Breast epithelium (tissue), 4 donors: ENCODE data around the gene TCF7L1. TPM values are rescaled to one million over a fixed set of nuclear protein-coding genes. Genes with fewer than 3 reads are reported as not detected.
"Not testable (repeated sequence)": the region's sequence is repeated elsewhere in the genome, so short reads cannot be mapped to it uniquely, and the experiment has no call there.

Experiments
- DNase-seq, 2 donors: peaks; one replicate each; pipeline ENCODE4 v3.0.0-alpha.2; 2019; ENCODE audit warnings: low spot score in 2 of 2
- H3K27ac ChIP-seq, 2 donors: fragments of 200-600 bp; sonication (generic) in 1 of 2; one replicate each; pipeline ENCODE4 v1.5.1; 2016 to 2019; ENCODE audit warnings: mild to moderate bottlenecking in 1 of 2
- H3K27me3 ChIP-seq, 2 donors: fragments of 200-600 bp; sonication (generic) in 1 of 2; one replicate each; pipeline versions ENCODE4 v1.5.1 to v1.6.0; 2017 to 2019; ENCODE audit warnings: control low read depth in 1 of 2, mild to moderate bottlenecking in 1 of 2
- H3K36me3 ChIP-seq: fragments of 200-600 bp; one replicate; pipeline ENCODE4 v1.5.1; 2019
- H3K4me1 ChIP-seq, 2 donors: fragments of 200-600 bp; sonication (generic); one replicate each; pipeline ENCODE4 v1.5.1; 2016 to 2019; ENCODE audit warnings: control low read depth in 1 of 2
- H3K4me3 ChIP-seq, 3 donors: fragments of 200-600 bp; sonication (generic); 1 replicate in 2 of 3; 2 replicates in 1 of 3; pipeline ENCODE4 v1.5.1; 2016 to 2019; ENCODE audit warnings: mild to moderate bottlenecking in 3 of 3, moderate library complexity in 2 of 3
- H3K9me3 ChIP-seq, 2 donors: fragments of 200-600 bp; sonication (generic) in 1 of 2; one replicate each; pipeline ENCODE4 v1.5.1; 2016 to 2019; ENCODE audit warnings: control low read depth in 1 of 2
- CTCF ChIP-seq, 3 donors: fragments of 450-650 bp; IDR thresholded peaks; one replicate each; pipeline ENCODE4 v1.5.1; 2016 to 2017; ENCODE audit warnings: antibody characterized with exemption in 3 of 3, mild to moderate bottlenecking in 3 of 3, moderate library complexity in 3 of 3
- POLR2A ChIP-seq: fragments of 450-650 bp; IDR thresholded peaks from one replicate; pipeline ENCODE4 v1.6.1; 2016; ENCODE audit warnings: antibody characterized with exemption, mild to moderate bottlenecking, moderate library complexity
- POLR2AphosphoS5 ChIP-seq, 3 donors: sonication (generic); formaldehyde crosslinking; IDR thresholded peaks; one replicate each; pipeline ENCODE4 v1.6.1; 2017; ENCODE audit warnings: antibody characterized with exemption in 3 of 3
- intact Hi-C: fragments of 100-400 bp; cut with DNase I; formaldehyde crosslinking; loops from one replicate; pipeline ENCODE4 v1.15.1; 2023; ENCODE audit warnings: low total_unique reads
- total RNA-seq, 3 donors: library from RNA; depleted of rRNA; stranded (reverse); fragments of >200 nt; gene quantifications; one replicate each; pipeline ENCODE4 v1.1.0, GENCODE V29; 2016

The TCF7L1 gene
- total RNA-seq, 3 donors from 2014 or later = 3.4 to 6.9 (median 5.9) TPM

- Histone ChIP-seq H3K9me3 (no peaks in the 10 kb centered on the region), H3K4me1 (no peaks in the 10 kb centered on the region), H3K27ac (peak overlapping the region in 1 of 2 donors; percentile 12), H3K27me3 (no peaks in the 10 kb centered on the region), H3K36me3 (no peaks in the 10 kb centered on the region), H3K4me3 (no peak overlapping the region)
- DNase-seq = no peak
- no peak for TF ChIP-seq POLR2A
- TF ChIP-seq CTCF (IDR thresholded peaks at IDR 0.05) = no peak
- TF ChIP-seq POLR2AphosphoS5 (IDR thresholded peaks at IDR 0.05) = no peak
- intact Hi-C loops = no loop called here
Measured at GRCh38 chr2:85145116-85145820, 12.1 kb downstream of the TCF7L1 start.

DNA sequence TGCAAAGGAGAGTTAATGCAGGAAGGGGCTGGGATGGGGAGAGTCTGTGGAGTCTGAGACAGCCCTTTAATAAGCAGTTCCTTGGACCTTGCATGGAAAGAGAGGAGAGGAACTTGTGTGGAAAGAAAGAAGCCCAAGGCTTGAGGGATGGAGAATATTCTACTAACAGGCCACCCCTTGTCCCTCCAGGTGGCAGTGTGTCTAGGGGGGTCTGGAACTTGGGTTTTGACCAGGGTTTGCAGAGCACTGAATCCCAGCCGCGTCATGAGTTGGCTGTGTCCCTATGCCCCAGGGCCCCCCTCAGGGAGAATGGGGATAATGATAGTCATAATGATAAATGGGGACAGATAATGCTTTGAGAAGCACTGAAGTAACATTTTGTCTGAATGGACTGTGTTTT, 15.0 kb downstream of the TCF7L1 start:
- H3K9me3 ChIP-seq = no peaks in the 10 kb centered on the region
- DNase-seq = no peak
- no peak overlapping the region for H3K27ac ChIP-seq
- H3K4me1 ChIP-seq = no peaks in the 10 kb centered on the region
- no peaks in the 10 kb centered on the region for H3K27me3 ChIP-seq
- no peak overlapping the region for H3K4me3 ChIP-seq
- H3K36me3 ChIP-seq = no peaks in the 10 kb centered on the region
- intact Hi-C loops = no loop called here
- TF ChIP-seq POLR2A = no peak
- TF ChIP-seq POLR2AphosphoS5 (IDR thresholded peaks at IDR 0.05) = no peak
- TF ChIP-seq CTCF (IDR thresholded peaks at IDR 0.05) = no peak

GRCh38 chr2:85151026-85151425, 17.8 kb downstream of the TCF7L1 start:
- Histone ChIP-seq H3K4me1 (peaks cover 0 to 3% of the 10 kb centered on the region in 2 donors), H3K27me3 (no peaks in the 10 kb centered on the region), H3K9me3 (no peaks in the 10 kb centered on the region), H3K4me3 (no peak overlapping the region), H3K36me3 (no peaks in the 10 kb centered on the region), H3K27ac (no peak overlapping the region)
- intact Hi-C loops = no loop called here
- no peak for DNase-seq
- no peak for TF ChIP-seq CTCF (IDR thresholded peaks at IDR 0.05)
- TF ChIP-seq POLR2A = no peak
- no peak for TF ChIP-seq POLR2AphosphoS5 (IDR thresholded peaks at IDR 0.05)

- DNase-seq = no peak
- TF ChIP-seq POLR2AphosphoS5 (IDR thresholded peaks at IDR 0.05) (no peak), POLR2A (no peak), CTCF (IDR thresholded peaks at IDR 0.05) (no peak)
- Histone ChIP-seq H3K27ac (no peak overlapping the region), H3K4me3 (no peak overlapping the region), H3K4me1 (peaks cover 4 to 8% of the 10 kb centered on the region in 2 donors), H3K9me3 (no peaks in the 10 kb centered on the region), H3K36me3 (no peaks in the 10 kb centered on the region), H3K27me3 (no peaks in the 10 kb centered on the region)
- intact Hi-C loops = no loop called here
Measured at GRCh38 chr2:85152895-85153294, 19.7 kb downstream of the TCF7L1 start.

GRCh38 chr2:85154048-85154753, 21.0 kb downstream of the TCF7L1 start:
- Histone ChIP-seq H3K27ac (peak overlapping the region; percentile 60 to 62), H3K36me3 (no peaks in the 10 kb centered on the region), H3K4me3 (no peak overlapping the region), H3K27me3 (no peaks in the 10 kb centered on the region), H3K4me1 (peaks cover 8 to 20% of the 10 kb centered on the region in 2 donors), H3K9me3 (no peaks in the 10 kb centered on the region)
- no peak for TF ChIP-seq POLR2AphosphoS5 (IDR thresholded peaks at IDR 0.05)
- TF ChIP-seq CTCF (IDR thresholded peaks at IDR 0.05) = no peak
- TF ChIP-seq POLR2A = no peak
- intact Hi-C loops = no loop called here
- DNase-seq = no peak

DNA sequence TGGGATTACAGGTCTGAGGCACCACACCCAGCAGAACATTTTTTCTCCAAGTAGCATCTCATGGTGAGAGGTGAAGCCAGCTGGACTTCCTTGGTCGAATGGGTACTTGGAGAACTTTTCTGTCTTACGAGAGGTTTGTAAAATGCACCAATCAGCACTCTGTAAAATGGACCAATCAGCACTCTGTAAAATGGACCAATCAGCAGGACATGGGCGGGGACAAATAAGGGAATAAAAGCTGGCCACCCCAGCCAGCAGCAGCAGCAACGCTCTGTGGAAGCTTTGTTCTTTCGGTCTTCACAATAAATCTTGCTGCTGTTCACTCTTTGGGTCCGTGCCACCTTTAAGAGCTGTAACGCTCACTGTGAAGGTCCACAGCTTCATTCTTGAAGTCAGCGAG, 21.9 kb downstream of the TCF7L1 start:
- H3K27me3 ChIP-seq, H3K36me3 ChIP-seq, intact Hi-C loops, H3K4me3 ChIP-seq, DNase-seq, H3K9me3 ChIP-seq: not testable (repeated sequence)
- Histone ChIP-seq H3K4me1 (peaks cover 12 to 25% of the 10 kb centered on the region in 2 donors), H3K27ac (peak overlapping the region; percentile 60 to 62)
